Stomach (tissue), 9 donors: ENCODE results near the gene PJVK. TPM values are rescaled to one million over a fixed set of nuclear protein-coding genes. Genes with fewer than 3 reads are reported as not detected.

Experiments used
- DNase-seq, 2 donors: peaks; one replicate each; pipeline versions ENCODE4 v3.0.0 to v3.0.0-alpha.2; 2013 to 2019
- H3K27ac ChIP-seq, 5 donors: fragments of 200-600 bp in 4 of 5; sonication (generic) in 4 of 5; one replicate each; pipeline ENCODE4 v1.5.1; 2013 to 2019; ENCODE audit warnings: mild to moderate bottlenecking in 1 of 5, moderate library complexity in 1 of 5
- H3K27me3 ChIP-seq, 3 donors: fragments of 200-600 bp; sonication (generic); one replicate each; pipeline ENCODE4 v1.5.1; 2017 to 2019; ENCODE audit warnings: mixed run types in 1 of 3
- H3K36me3 ChIP-seq, 4 donors: fragments of 200-600 bp; sonication (generic); 1 replicate in 3 of 4; 2 replicates in 1 of 4; pipeline ENCODE4 v1.5.1; 2016 to 2019
- H3K4me1 ChIP-seq, 4 donors: fragments of 200-600 bp; sonication (generic); one replicate each; pipeline ENCODE4 v1.5.1; 2016 to 2019
- H3K4me3 ChIP-seq, 4 donors: fragments of 200-600 bp; sonication (generic) in 3 of 4; one replicate each; pipeline ENCODE4 v1.5.1; 2016 to 2019; ENCODE audit warnings: mild to moderate bottlenecking in 1 of 4
- H3K9me3 ChIP-seq, 4 donors: fragments of 200-600 bp; sonication (generic); one replicate each; pipeline ENCODE4 v1.5.1; 2016 to 2019
- EP300 ChIP-seq: sonication (generic); formaldehyde crosslinking; IDR thresholded peaks from one replicate; pipeline ENCODE4 v1.6.1; 2017; ENCODE audit warnings: antibody characterized with exemption
- POLR2A ChIP-seq, 4 donors: fragments of 450-650 bp; IDR thresholded peaks; one replicate each; pipeline ENCODE4 v1.6.1; 2016; ENCODE audit warnings: antibody characterized with exemption in 4 of 4, control low read depth in 2 of 4, mild to moderate bottlenecking in 1 of 4, moderate library complexity in 1 of 4
- POLR2AphosphoS5 ChIP-seq, 3 donors: sonication (generic); formaldehyde crosslinking; IDR thresholded peaks; one replicate each; pipeline ENCODE4 v1.6.1; 2016; ENCODE audit warnings: antibody characterized with exemption in 3 of 3
- WGBS, 5 donors: extraction: QIAGEN DNeasy Blood & Tissue Kit in 3 of 5; methylation state at CpG; one replicate each; pipeline versions ENCODE4 v1.1.5 to v1.1.7; 2013 to 2018; 5-methylcytosine and 5-hydroxymethylcytosine counted together
- intact Hi-C: fragments of 100-400 bp; cut with DNase I; formaldehyde crosslinking; loops from one replicate; pipeline ENCODE4 v1.15.1; 2023; ENCODE audit warnings: low total_unique reads
- polyA plus RNA-seq, 3 donors: library from polyadenylated mRNA; stranded (reverse); fragments of 200-250 nt; gene quantifications; one replicate each; pipeline ENCODE4 v1.2.3, GENCODE V29; 2013
- total RNA-seq, 5 donors: library from RNA; depleted of rRNA; stranded (reverse); fragments of >200 nt; gene quantifications; one replicate each; pipeline versions ENCODE4 v1.1.0 to v1.2.3, GENCODE V29; 2014 to 2016
- TF ChIP-seq, protein P1 (sequence below), 7 experiments: fragments of 450-650 bp in 4 of 7; fragments of 200-600 bp in 3 of 7; sonication (generic) in 3 of 7; IDR thresholded peaks; one replicate each; pipeline ENCODE4 v1.5.1; 2016 to 2019; ENCODE audit warnings: antibody characterized with exemption in 7 of 7, control low read depth in 2 of 7, mild to moderate bottlenecking in 1 of 7
- donor health status: healthy with polysubstance abuse.
- donor health status: Bipolar disorder and iron deficiency.
- donor health status: healthy.

The PJVK gene
- total and polyA plus RNA-seq, 8 donors = 0.72 to 8.8 (median 3.0) TPM; not detected in 2

DNA sequence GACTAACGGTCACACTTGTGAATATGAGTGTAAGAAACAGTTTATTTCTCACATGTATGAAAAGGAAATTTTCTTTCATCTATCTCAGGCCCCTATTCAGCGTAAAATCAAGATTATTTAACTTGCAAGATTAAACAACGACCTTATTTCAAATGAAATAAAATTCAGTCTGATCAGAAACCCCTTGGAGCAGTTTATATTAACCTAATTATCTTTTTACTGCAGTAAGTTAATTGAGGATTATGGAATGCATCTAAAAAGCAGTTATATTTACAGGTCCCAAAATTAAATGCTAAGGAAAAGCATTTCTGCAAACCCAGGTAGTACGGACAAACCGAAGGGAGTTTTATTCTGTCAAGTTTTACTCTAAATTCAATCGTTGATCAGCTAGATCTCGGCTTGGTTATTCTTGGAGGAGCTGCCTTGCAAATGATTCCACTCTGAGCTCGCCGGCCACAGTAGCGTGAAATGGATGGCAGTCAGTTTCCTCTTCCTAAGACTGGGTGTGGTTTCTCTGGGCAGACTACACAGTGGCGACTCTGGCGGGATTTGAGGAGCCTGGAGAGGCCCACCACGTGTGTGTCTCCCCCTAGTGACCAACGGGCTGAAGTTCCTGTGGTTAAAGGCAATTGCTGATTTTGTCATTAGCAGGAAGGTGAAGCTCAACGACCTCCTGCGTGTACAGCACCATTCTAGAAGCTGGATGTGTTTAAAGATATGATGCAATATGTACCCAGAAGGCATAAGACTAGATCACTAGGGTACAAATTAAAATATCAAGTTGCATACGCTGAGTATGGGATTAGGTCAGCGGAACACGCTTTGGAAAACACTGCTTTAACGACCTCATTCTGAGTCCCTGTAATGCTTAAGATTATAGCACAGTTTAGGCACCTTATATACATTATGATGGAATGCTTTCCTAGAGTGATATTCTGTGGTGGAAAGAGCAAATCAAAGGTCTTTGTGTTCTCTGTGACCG is 36.6 kb upstream of the PJVK start:
- H3K27ac ChIP-seq = peak overlapping the region in 4 of 5 donors; percentile 89 to 94 (median 92)
- H3K27me3 ChIP-seq = no peaks in the 10 kb centered on the region
- H3K4me1 ChIP-seq = peaks cover 0 to 32% (median 13%) of the 10 kb centered on the region in 4 donors
- peak overlapping the region; percentile 61 to 75 (median 62) for H3K4me3 ChIP-seq
- WGBS, 5 donors = 14 to 16% (median 15%) methylated on average over 21 of the region's 21 CpGs
- intact Hi-C loops = no loop called here
- H3K9me3 ChIP-seq = no peaks in the 10 kb centered on the region
- TF ChIP-seq POLR2A (IDR thresholded peaks at IDR 0.05) = no peak
- TF ChIP-seq, protein P1, sequence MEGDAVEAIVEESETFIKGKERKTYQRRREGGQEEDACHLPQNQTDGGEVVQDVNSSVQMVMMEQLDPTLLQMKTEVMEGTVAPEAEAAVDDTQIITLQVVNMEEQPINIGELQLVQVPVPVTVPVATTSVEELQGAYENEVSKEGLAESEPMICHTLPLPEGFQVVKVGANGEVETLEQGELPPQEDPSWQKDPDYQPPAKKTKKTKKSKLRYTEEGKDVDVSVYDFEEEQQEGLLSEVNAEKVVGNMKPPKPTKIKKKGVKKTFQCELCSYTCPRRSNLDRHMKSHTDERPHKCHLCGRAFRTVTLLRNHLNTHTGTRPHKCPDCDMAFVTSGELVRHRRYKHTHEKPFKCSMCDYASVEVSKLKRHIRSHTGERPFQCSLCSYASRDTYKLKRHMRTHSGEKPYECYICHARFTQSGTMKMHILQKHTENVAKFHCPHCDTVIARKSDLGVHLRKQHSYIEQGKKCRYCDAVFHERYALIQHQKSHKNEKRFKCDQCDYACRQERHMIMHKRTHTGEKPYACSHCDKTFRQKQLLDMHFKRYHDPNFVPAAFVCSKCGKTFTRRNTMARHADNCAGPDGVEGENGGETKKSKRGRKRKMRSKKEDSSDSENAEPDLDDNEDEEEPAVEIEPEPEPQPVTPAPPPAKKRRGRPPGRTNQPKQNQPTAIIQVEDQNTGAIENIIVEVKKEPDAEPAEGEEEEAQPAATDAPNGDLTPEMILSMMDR (IDR thresholded peaks at IDR 0.05) = peak in 5 of 7 experiments; percentile 72 to 88 (median 85)
- peak; percentile 38 to 66 (median 44) for TF ChIP-seq POLR2AphosphoS5 (IDR thresholded peaks at IDR 0.05)
- TF ChIP-seq EP300 = no peak
- peak; percentile 88 to 97 for DNase-seq
- H3K36me3 ChIP-seq = no peaks in the 10 kb centered on the region

DNA sequence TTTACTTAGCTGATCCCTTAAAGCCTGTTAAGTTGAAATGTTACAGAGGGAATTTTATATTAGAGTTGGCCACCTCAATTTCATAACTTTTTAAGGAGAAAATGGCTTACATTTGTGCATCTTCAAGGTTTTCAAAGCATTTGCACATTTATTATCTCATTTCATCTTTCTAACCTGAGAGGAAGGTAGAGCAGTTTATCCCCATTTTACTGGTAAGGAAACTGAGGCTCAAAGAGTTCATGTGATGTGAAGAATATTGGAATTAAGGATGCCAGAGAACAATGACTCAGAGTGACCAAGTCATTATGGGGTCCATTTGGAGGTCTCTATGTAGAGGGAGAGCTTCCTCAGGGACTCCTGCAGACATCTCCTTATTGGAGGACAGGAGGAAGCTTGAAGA is 35.2 kb upstream of the PJVK start:
- no peak for DNase-seq
- intact Hi-C loops = no loop called here
- TF ChIP-seq, protein P1 (IDR thresholded peaks at IDR 0.05) = no peak
- TF ChIP-seq EP300 (no peak), POLR2AphosphoS5 (IDR thresholded peaks at IDR 0.05) (no peak), POLR2A (IDR thresholded peaks at IDR 0.05) (no peak)

DNA sequence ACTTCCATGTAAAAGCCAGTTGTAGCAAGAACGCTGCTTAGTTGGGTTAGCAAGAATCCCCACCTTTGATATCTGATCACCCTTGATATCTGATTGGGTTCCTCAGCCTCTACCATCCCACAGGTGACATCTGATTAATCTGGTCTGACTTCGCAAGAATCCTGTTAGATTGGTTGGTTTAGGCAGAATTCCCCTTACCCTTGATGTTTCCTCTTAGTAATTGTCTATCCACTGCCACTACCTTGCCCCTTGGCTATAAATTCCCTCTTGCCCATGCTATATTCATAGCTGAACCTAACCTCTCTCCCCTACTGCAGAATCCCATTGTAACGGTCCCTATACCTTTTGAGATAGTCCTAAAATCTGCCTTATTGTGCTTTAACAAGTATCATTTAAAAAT is 33.3 kb upstream of the PJVK start:
- Histone ChIP-seq H3K9me3 (no peaks in the 10 kb centered on the region), H3K36me3 (no peaks in the 10 kb centered on the region), H3K4me3 (no peak overlapping the region), H3K27me3 (no peaks in the 10 kb centered on the region), H3K4me1 (peaks cover 0 to 29% (median 12%) of the 10 kb centered on the region in 4 donors), H3K27ac (no peak overlapping the region)
- TF ChIP-seq, protein P1 (IDR thresholded peaks at IDR 0.05) = no peak
- no peak for TF ChIP-seq POLR2AphosphoS5 (IDR thresholded peaks at IDR 0.05)
- TF ChIP-seq POLR2A (IDR thresholded peaks at IDR 0.05) = no peak
- no peak for TF ChIP-seq EP300
- DNase-seq = no peak
- intact Hi-C loops = no loop called here
- 89 to 97% (median 93%) methylated on average over 3 of the region's 3 CpGs for WGBS, 5 donors

More for the DNA sequence above, 35.2 kb upstream of the PJVK start:
- Histone ChIP-seq H3K9me3 (no peaks in the 10 kb centered on the region), H3K27me3 (no peaks in the 10 kb centered on the region), H3K27ac (no peak overlapping the region), H3K4me3 (no peak overlapping the region), H3K4me1 (peaks cover 0 to 32% (median 13%) of the 10 kb centered on the region in 4 donors), H3K36me3 (no peaks in the 10 kb centered on the region)

- no peak for DNase-seq
- intact Hi-C loops = no loop called here
- H3K4me1 ChIP-seq = peaks cover 0 to 25% (median 8%) of the 10 kb centered on the region in 4 donors
- H3K4me3 ChIP-seq = no peak overlapping the region
- TF ChIP-seq POLR2A (IDR thresholded peaks at IDR 0.05) (no peak), EP300 (no peak), POLR2AphosphoS5 (IDR thresholded peaks at IDR 0.05) (no peak)
- TF ChIP-seq, protein P1 (IDR thresholded peaks at IDR 0.05) = no peak
- no peaks in the 10 kb centered on the region for H3K27me3 ChIP-seq
- H3K36me3 ChIP-seq = no peaks in the 10 kb centered on the region
- H3K9me3 ChIP-seq = no peaks in the 10 kb centered on the region
- WGBS, 5 donors = 81 to 100% (median 92%) methylated on average over 1 of the region's 1 CpG
- no peak overlapping the region for H3K27ac ChIP-seq
These were observed 32.8 kb upstream of the PJVK start for GRCh38 chr2:178418426-178418825.
